HG03159 (cell line): ENCODE measurements around the gene ZNF566.
A peak's percentile ranks its signal among the peaks of the same experiment; 100 is the strongest.

Source experiments
- ATAC-seq: cut with Tn5 transposase; IDR thresholded peaks from one replicate; pipeline ENCODE4 v1.9.1; 2021; ENCODE audit warnings: mild to moderate bottlenecking, moderate library complexity; ENCODE audit not compliant: unreplicated experiment

The ZNF566 gene

GRCh38 chr19:36449059-36449670, 40.2 kb downstream of the ZNF566 start:
- no peak for ATAC-seq

DNA sequence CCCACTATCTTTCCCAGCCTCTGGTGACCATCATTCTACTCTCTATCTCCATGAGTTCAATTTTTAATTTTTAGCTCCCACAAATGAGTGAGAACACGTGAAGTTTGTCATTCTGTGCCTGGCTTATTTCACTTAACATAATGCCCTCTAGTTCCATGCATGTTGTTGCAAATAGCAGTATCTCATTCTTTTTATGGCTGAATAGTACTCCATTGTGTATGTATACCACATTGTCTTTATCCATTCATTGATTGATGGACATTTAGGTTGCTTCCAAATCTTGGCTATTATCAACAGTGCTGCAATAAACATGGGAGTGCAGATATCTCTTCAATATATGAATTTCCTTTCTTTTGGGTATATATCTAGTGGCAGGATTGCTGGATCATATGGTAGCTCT, 48.0 kb downstream of the ZNF566 start:
- ATAC-seq, result no peak

GRCh38 chr19:36436531-36436930, 52.8 kb downstream of the ZNF566 start:
- no peak for ATAC-seq

GRCh38 chr19:36423925-36424324, 65.4 kb downstream of the ZNF566 start:
- no peak for ATAC-seq

GRCh38 chr19:36421749-36422481, 67.4 kb downstream of the ZNF566 start:
- no peak for ATAC-seq

- no peak for ATAC-seq
Measured at GRCh38 chr19:36420961-36421748, 68.2 kb downstream of the ZNF566 start.

DNA sequence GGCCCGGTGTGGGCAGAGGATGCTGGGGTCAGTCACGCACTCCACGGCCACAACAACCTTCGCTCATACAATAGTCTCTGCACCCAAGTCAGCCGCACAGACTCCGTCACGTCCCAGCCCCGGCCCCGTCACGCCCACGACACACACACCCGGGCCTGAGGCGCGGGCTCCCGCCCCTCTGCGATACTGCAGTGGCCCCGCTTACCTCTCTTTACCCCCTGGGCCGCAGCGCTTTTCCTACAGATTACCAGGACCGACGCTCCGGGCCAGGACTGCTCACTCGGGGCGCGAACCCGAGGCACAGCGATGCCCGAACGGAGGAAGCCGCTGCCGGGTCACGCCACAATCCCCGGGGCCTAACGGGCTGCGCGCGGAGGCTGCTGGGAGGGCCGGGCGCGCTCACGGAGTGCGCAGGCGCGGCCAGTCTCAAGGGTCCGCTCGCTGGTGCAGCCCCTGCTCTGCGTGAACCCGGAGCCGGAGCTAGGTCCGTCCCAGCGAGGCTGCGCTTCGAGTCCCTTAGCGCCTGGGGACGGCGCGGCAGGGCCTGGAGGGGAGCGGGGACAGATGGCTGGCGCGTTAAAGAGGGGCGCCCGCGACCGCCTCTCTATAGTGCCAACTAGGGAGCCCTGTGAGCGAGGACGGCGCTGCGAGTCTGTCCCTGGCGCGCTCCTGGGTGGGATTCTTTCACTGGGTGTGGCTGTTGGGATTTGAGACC, 70.9 kb downstream of the ZNF566 start, which contains the start of gene ZFP82:
Gene ZFP82, minus strand, starts transcription at position 358 of the 715 bp plus-strand sequence. CDS start 8,855 bp downstream, outside the sequence.
- ATAC-seq, result peak; percentile 71

DNA sequence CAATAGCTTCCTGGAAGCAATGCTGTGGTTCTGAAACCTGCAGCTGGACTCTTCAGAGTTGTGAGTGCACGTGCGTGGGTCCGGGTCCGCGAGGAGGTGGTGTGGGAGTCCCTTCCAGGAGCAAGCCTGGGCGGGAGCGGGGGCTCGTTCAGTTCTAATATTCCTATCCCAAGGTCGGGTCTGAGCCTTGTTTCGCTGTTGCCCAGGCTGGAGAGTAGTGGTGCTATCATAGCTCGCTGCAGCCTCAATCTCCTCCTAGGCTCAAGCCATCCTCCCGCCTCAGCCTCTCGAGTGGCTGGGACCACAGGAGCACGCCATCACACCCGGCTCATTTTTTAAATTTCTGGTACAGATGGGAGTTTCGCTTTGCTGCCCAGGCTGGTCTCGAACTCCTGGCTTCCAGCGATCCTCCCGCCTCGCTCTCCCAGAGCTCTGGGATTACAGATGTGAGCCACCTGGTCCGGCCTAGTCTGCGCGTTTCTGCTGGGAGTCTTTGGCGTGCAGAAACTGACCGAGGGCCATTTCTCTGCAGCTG, 71.5 kb downstream of the ZNF566 start:
- no peak for ATAC-seq

GRCh38 chr19:36409841-36410240, 79.5 kb downstream of the ZNF566 start:
- no peak for ATAC-seq

DNA sequence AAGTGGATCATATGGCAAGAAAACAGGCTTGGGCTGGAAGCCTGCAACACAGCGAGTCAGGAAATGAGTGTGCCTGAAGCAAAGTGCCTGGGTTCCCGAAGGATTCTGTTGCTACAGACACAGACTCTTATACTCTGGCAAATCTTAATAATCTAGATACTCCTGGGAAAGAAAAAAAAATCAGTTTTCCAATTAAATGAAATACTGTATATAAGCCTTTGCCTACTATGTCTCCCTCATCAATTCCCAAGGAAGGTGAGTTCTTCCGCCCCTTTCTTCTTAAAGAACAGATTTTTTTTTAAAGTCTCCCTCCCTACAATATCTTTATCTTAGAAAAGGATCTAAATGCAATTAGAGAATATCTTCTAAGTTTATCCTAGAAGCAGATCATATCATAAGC, 81.3 kb downstream of the ZNF566 start:
- ATAC-seq, result no peak

GRCh38 chr19:36404498-36404897, 84.9 kb downstream of the ZNF566 start:
- no peak for ATAC-seq

GRCh38 chr19:36401475-36401874, 87.9 kb downstream of the ZNF566 start:
- ATAC-seq, result no peak

DNA sequence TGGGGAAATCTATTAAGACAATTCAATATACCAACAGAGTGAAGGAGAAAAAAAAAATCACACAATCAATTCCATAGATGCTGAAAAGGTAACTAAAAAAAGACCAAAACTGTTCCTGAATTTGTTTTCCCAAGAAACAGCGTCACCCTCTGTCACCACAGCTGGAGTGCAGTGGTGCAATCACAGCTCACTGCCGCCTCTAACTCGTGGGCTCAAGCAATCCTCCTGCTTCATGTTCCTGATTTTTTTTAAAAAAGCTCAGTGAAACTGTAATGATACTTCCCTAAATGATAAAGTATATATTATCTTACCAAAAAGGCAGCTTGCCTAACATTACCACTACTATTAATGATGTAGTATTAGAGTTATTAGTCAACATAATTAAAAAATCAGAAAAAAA, 90.8 kb downstream of the ZNF566 start:
- ATAC-seq, result no peak
